ENCODE results near the gene MYH9.
A peak's percentile ranks its signal among the peaks of the same experiment; 100 is the strongest.

Gene MYH9

DNA sequence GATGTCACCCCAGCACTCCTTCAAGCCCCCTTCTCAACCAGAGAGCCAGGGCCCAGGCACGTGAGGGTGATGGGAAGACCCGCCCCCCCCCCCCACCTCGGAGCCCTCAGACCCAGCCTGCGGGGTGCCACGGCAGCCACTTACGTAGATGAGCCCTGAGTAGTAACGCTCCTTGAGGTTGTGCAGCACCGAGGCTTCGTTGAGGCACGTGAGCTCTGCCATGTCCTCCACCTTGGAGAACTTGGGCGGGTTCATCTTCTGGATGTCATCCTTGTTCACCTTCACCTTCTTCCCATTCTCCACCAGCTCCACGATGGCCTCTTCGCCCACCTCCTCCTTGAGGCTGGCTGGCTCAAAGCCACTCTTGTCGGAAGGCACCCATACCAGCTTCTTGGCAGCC lies 39.0 kb downstream of the MYH9 start:
- DNase-seq (ENCODE audit: low read depth): no peak

- peak; percentile 60 for DNase-seq (ENCODE audit: low read depth)
Measured at GRCh38 chr22:36347094-36347493, 40.7 kb downstream of the MYH9 start.

- DNase-seq (ENCODE audit: low read depth): no peak
Measured at GRCh38 chr22:36344106-36344827, 43.5 kb downstream of the MYH9 start.

- no peak for DNase-seq (ENCODE audit: low read depth)
Measured at GRCh38 chr22:36343720-36344105, 44.1 kb downstream of the MYH9 start.

GRCh38 chr22:36343070-36343719 lies 44.6 kb downstream of the MYH9 start:
- DNase-seq (ENCODE audit: low read depth): no peak

DNA sequence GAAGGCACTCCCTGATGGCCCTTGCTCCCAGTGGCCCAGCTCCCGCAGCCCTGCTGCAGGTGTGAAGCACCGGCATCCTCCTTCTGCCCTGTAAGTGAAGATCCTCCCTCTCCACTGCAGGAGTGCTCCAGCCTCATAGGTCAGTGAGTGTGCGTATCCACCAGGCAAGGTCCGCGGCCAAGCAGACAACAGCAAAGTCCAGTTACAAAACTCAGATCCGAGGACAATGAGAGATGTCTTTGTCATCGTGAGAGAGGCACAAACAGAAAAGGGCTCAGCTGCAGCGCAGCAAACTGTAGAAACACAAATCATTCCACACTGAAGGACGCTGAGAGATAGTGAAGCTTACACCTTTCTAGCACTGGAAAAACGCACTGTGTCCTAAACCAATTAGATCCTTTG lies 46.1 kb downstream of the MYH9 start:
- DNase-seq (ENCODE audit: low read depth): no peak

DNA sequence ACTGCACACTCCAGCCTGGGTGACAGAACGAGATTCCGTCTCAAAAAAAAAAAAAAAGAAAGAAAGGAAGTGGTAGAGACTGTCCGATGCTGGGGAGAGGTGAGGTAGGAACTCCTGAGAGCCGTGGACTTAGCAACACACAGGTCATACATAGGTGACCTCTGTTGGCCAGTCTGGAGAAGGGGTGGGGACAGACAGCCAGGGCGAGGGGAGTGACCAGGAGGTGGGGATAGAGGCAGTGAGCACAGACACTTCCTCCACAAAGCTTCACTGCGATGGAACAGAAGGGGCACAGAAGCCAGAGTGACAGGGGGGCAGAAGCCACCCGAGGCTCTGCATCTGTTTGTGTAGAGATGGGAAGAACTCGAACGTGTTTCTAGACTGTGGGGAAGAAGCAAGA lies 47.1 kb downstream of the MYH9 start:
- DNase-seq (ENCODE audit: low read depth): no peak

DNA sequence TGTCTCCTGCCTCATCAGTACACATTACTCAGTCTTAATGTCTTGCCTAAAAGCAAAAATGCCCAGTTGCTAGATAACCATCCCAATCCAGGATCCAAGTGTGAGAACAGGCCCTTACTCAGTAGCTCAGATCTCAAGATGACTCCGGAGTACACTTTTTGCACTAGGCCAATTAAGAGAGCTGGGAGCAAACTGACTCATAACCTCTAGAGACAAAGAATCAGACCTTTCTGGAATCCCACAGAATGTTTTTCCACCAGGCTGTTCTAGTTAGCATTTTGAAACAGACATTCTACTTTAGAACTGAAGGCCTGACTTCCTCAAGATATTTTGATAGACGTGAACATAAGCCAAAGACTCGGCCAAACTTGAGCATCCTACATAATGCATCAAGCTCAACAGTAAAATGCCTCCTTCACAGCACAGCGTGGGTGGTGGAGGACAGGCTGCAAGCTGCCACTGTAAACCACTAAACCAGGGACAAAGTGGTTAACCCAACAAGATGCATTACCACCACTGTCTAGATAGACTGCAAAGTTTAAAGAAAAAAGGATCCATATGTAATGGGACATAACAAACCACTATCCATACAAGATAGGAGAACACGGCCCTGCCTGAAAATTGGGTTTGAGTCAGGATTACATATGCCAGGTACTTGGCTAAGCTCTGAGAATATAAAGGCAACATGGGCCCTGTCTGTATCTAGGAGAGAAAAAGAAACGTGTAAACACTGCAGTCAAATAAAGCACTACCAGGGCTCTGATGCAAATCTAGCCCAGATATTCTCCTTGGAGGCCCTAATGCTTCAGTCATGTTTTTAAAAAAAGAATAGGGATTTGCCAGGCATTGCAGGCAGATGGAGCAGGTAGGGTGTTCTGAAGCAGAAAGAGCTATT lies 48.3 kb downstream of the MYH9 start:
- peak; percentile 81 for DNase-seq (ENCODE audit: low read depth)

GRCh38 chr22:36337365-36338130 lies 50.2 kb downstream of the MYH9 start:
- DNase-seq (ENCODE audit: low read depth): no peak

DNA sequence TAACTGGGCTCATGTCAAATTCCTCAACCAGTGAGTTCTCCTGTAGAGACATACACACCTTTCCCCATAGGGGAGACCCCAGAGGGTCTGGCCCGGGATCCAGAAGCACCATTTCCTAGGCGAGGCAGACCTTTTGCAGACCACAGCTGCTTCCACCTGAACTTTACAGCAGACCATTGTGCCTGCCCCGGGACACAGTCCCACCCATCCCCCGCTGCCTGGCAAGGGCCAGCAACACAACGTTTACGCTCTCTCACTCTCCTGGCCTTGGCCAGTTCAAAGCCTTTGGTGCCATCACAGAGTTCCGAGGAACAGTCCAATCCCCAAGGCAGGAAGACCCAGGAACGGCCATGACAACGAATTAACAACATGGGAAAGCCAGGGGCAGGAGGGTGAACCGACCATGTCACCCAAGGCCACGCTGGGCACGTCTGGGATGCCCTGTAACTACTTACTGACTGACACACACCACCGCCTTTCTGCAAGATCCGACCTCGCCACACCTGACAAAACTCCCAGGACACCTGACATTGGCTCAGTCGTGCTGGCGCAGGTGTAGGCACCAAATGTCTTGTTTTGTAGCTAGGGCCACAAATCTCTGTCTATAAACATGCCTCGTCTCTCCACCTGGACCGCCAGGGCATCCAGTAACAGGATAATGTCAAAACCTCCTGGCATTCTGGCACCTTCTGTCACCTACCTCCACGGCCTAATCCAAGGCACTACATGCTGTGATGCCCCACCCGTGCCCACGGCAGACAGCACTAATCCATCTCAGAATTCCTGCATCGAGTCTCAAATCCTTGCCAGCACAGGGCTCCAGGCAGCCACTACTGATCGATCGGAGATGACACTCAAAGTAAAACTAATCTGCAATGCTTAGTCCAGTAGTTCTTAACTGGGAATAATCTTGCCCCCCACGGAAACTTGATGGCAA lies 51.3 kb downstream of the MYH9 start:
- DNase-seq (ENCODE audit: low read depth): no peak

GRCh38 chr22:36335621-36336020 lies 52.1 kb downstream of the MYH9 start:
- no peak for DNase-seq (ENCODE audit: low read depth)

DNA sequence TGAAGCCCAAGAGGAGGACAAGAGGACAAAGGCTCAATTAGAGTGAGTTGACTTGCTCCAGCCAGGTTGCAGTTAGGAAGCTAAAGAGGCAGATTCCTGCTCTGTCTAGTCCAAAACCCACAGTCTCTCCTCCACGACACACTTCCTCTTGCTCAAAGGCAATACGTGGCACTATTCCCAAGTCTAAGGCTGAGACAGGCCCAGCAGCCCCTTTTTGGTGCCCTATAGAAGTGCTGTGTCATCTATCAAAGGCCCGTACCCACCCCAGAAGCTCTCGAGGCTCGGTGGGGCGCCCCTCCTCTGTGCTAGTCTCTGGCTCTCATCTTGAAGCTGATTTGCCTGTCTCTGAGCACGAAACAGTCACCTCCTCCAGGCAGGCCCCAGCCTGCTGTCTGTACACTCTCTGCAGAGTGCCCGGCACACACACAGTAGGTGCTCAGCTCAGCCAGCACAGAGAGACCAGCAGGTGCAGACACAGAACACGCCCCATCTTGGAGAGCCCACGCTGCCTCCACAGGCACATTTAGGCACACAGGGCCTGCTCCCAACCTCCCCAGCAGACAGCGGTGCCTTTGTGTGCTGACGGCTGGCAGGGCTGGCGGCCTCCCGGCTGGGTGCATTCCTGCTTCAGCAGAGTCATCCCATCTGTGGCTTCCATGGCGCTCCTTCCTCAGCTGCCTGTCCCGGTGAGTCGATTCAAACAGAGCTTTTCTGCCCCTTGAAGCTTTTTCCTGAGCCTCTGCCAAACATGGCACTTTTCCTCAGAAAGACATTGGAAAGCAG lies 52.8 kb downstream of the MYH9 start:
- peak; percentile 79 for DNase-seq (ENCODE audit: low read depth)

DNA sequence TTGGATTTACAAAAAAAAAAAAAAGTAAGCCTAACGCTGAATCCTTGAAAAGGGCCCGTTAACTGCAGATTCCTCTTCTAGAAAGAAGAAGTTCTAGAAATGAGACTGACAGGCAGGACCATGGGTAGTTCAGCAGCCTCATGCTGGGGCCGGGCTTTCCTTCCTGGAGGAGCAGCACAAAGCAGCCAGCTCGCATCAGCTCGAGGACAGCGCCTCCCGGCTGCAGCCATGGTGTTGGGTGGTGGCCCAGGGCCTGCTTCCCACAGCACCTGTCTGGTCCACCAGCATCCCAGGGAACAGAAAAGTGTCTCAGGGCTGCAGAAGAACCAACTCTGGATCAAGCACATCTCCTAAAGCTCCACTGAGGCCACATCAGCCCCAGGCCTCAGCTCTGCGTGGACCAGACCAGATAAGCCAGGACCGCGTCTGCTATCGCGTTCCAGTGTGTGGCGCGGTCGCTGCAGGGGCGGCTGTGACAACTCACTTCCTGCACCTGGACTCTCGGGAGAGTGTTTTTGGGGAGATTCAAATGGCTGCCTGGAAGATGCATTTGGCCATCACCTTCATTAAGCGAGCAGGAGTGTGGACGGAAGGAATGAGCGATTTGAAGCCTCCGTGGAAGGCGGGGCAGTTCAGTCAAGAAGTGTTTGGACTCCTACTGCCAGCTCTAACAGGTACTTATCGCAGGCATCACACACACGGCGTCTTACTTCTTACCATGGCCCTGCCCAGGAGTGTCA lies 53.5 kb downstream of the MYH9 start:
- no peak for DNase-seq (ENCODE audit: low read depth)

DNA sequence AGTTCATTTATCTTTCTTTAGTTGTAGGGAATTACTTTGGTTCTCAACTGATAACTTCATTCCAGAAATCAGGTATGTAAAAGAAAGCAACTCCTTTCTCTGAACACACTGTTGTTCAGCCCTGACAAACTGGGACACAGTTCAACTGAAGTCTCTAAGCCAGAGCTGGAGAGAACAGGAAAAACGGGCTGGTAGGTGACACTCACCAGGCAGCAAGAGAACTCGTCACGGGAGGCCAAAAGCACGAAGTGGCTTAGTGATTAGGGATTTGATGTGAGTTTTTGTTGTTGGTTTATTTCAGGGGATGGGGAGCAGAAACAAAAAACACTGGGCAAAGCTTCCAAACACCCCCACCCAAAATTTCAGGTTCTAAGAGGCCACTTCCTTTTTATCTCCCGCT lies 54.1 kb downstream of the MYH9 start:
- no peak for DNase-seq (ENCODE audit: low read depth)

DNA sequence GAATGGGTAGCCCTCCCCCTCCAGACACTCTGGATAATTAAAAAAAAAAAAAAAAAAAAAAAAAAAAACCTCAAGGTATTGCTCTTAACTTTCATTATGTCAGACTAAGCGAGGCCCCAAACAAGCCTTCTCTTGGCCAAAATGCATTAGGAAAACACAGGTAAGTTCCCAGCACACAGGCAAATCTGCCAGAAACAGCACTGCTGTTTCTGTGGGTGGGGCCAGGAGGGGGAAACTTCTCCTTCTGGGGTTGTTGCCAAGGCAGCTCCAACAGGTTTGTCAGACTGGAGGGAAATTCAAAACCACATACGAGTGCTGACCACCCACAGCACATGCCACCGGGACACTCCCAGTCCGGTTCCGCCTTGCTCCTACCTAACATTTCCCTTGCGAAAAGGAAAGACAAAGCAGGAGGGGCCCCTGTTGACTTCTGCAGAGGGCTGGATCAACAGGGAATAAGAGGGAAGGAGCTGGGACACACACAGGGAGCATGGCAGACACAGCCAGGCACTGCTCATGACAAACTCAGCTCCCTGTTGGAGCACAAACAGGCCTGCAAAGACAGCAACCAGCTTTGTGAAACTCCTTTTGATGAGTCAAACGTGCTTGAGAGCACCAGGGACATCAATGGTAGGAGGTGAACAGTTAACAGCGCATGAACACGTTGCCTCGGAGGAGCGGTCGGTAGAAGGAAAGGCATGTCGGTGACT lies 55.0 kb downstream of the MYH9 start:
- DNase-seq (ENCODE audit: low read depth): no peak

DNA sequence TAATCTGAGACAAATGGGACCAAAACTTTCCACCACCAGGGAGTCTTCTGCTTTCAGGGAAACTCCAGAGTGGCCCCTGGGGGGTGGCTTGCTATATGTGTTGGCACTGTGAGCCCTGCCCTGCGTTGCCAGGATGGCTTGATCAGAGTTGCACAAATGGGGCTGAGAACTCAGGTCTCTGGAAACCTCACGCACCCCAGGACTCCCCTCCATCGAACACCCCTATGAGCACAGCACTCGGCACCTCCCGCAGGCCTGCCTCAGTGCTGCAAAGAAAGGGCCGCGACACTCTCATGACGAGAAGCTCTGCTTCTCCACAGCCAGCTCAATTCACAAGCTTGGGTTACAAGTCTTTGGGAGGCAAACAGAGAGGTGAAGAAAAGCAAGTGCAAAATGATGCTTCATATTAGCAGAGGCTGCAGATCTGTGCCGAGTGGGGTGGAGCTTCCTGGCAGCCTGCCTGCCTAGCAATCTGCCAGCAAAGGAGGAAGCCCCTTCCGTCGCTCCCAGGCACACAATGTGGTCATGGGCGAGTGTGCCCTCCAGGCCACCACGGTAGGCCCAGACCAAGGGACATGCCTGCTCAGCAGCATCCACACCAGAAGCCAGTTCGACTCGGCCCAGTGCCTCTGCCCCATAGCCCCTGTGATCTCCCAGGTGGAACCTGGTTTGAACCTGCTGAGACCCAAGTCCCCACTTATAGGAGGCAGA lies 55.7 kb downstream of the MYH9 start:
- DNase-seq (ENCODE audit: low read depth): peak; percentile 35

- DNase-seq (ENCODE audit: low read depth): peak; percentile 74
Measured at GRCh38 chr22:36331306-36331911, 56.4 kb downstream of the MYH9 start.
